Left ventricle myocardium inferior (tissue), 1 donor: ENCODE results near the gene SPNS2. TPM values are rescaled to one million over a fixed set of nuclear protein-coding genes. Genes with fewer than 3 reads are reported as not detected.

Experiments
- DNase-seq: peaks from one replicate; pipeline ENCODE4 v3.0.0-alpha.2; 2020
- H3K27ac ChIP-seq: fragments of 200-600 bp; replicated peaks from 2 replicates; pipeline ENCODE4 v1.8.0; 2021
- H3K27me3 ChIP-seq: fragments of 200-600 bp; 2 replicates; pipeline ENCODE4 v1.8.0; 2021; ENCODE audit warnings: low read depth
- H3K36me3 ChIP-seq: fragments of 200-600 bp; 2 replicates; pipeline ENCODE4 v1.8.0; 2021
- H3K4me1 ChIP-seq: fragments of 200-600 bp; 2 replicates; pipeline ENCODE4 v1.8.0; 2021
- H3K4me3 ChIP-seq: fragments of 200-600 bp; 2 replicates; pipeline ENCODE4 v1.8.0; 2021; ENCODE audit warnings: mild to moderate bottlenecking, moderate library complexity
- H3K9me3 ChIP-seq: fragments of 200-600 bp; replicated peaks from 2 replicates; pipeline ENCODE4 v1.8.0; 2021
- intact Hi-C: fragments of 100-400 bp; cut with micrococcal nuclease; formaldehyde crosslinking; loops from one replicate; pipeline ENCODE4 v1.11.0; 2022
- total RNA-seq: library from RNA; stranded (reverse); fragmentation: NEBNext Ultra II Directional; extraction: Animal tissue kit (Norgen Biotek cat#: 25700); gene quantifications from one replicate; pipeline ENCODE4 v1.2.1, GENCODE V29; 2021
- TF ChIP-seq, protein P1 (sequence below): fragments of 200-600 bp; IDR thresholded peaks from 2 replicates; pipeline ENCODE4 v1.8.0; 2021; ENCODE audit warnings: antibody characterized with exemption, mild to moderate bottlenecking, borderline replicate concordance
- donor health status: DM: no; HTN: yes; CAD: no; lungs with severe emphysema.

The SPNS2 gene
- total RNA-seq, 1 donor from 2014 or later, result 11.2 TPM

- H3K27ac ChIP-seq, result peak overlapping the region; percentile 87
- no peaks in the 10 kb centered on the region for H3K9me3 ChIP-seq
- no peaks in the 10 kb centered on the region for H3K36me3 ChIP-seq
- intact Hi-C loops, result no loop called here
- TF ChIP-seq, protein P1, sequence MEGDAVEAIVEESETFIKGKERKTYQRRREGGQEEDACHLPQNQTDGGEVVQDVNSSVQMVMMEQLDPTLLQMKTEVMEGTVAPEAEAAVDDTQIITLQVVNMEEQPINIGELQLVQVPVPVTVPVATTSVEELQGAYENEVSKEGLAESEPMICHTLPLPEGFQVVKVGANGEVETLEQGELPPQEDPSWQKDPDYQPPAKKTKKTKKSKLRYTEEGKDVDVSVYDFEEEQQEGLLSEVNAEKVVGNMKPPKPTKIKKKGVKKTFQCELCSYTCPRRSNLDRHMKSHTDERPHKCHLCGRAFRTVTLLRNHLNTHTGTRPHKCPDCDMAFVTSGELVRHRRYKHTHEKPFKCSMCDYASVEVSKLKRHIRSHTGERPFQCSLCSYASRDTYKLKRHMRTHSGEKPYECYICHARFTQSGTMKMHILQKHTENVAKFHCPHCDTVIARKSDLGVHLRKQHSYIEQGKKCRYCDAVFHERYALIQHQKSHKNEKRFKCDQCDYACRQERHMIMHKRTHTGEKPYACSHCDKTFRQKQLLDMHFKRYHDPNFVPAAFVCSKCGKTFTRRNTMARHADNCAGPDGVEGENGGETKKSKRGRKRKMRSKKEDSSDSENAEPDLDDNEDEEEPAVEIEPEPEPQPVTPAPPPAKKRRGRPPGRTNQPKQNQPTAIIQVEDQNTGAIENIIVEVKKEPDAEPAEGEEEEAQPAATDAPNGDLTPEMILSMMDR, result no peak
- peaks cover 100% of the 10 kb centered on the region for H3K4me1 ChIP-seq
- H3K27me3 ChIP-seq, result no peaks in the 10 kb centered on the region
- no peak for DNase-seq
- H3K4me3 ChIP-seq, result no peak overlapping the region
Measured at GRCh38 chr17:4507361-4508111, 8.9 kb downstream of the SPNS2 start.

DNA sequence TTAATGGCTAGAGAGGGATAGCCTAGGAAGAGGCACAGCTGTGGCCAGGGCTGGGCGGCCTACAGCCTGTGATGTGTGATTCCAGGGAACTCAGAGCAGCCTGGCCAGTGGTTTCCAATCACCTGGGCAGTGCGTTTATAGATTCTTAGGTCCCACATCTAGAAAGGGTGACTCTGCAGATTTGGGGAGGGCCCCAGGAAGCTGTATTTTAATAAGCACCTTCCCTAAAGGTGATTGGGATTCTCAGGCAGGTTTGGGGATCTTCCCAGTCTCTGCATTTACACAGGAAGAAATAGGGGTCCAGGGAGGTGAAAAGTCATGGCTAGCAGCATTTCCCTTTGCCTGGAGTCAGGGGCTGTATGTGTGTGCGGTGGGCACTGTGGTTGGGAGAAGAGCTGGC lies 9.5 kb downstream of the SPNS2 start:
- TF ChIP-seq, protein P1, result no peak
- no peak for DNase-seq
- Histone ChIP-seq H3K9me3 (no peaks in the 10 kb centered on the region), H3K27ac (peak overlapping the region; percentile 87), H3K4me3 (no peak overlapping the region), H3K4me1 (peaks cover 100% of the 10 kb centered on the region), H3K27me3 (no peaks in the 10 kb centered on the region), H3K36me3 (no peaks in the 10 kb centered on the region)
- intact Hi-C loops, result no loop called here

GRCh38 chr17:4509401-4509800 lies 10.7 kb downstream of the SPNS2 start:
- no peaks in the 10 kb centered on the region for H3K9me3 ChIP-seq
- intact Hi-C loops, result no loop called here
- H3K4me1 ChIP-seq, result peaks cover 99% of the 10 kb centered on the region
- no peak overlapping the region for H3K4me3 ChIP-seq
- no peak for DNase-seq
- H3K27ac ChIP-seq, result peak overlapping the region; percentile 87
- H3K27me3 ChIP-seq, result no peaks in the 10 kb centered on the region
- H3K36me3 ChIP-seq, result no peaks in the 10 kb centered on the region
- TF ChIP-seq, protein P1, result peak; percentile 18

DNA sequence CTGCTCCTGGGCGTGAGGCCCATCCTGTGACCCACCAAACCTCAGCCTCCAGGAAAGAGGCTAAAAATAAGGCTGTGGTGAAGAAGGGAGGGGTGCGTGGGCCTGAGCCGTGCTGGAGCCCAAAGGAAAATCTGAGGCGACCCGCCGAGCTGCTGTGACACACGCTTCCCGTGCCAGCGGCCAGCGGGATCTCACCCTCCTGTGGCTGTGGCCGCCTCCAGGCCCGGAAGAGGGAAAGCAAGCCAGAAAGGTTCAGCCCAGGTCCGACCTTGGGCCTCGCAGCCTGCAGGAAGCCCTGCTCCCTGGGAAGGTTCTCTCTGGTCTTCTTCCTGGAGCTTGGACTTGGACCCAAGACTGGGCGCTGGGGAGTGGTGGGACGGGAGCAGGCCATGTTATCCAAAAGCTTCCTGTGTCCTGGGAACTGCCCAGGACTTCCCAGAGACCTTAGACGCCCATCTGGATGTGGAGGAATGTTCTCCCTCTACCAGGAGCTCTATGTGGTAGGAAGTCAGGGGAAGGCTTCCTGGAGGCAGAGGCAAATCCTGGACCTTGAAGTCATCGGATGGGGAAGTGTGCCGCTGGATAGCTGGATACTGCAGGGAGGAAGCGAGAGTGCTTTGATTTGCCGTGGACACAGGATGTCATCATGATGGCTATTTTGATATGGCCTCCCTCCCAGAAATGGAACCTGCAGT lies 11.4 kb downstream of the SPNS2 start:
- intact Hi-C loops, result no loop called here
- Histone ChIP-seq H3K4me3 (no peak overlapping the region), H3K27me3 (no peaks in the 10 kb centered on the region), H3K27ac (peak overlapping the region; percentile 87), H3K36me3 (no peaks in the 10 kb centered on the region), H3K4me1 (peaks cover 93% of the 10 kb centered on the region), H3K9me3 (no peaks in the 10 kb centered on the region)
- peak; percentile 48 for DNase-seq
- TF ChIP-seq, protein P1, result no peak

DNA sequence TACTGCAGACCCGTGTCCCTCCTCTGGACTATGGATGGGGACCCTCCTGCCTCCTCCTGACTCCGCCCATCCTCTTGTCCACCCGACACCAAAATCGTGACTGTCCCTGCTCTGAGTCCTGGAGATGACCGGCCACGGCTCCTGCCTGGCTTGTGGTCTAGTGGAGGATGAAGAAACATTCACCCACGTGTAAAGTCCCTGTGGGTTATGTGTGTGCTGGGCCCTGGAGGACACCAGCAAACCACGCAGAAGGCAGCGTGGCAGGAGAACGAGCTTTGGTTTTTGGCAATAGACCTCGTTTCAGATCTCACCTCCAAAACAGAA lies 11.9 kb downstream of the SPNS2 start:
- TF ChIP-seq, protein P1, result no peak
- peak overlapping the region; percentile 87 for H3K27ac ChIP-seq
- no peak for DNase-seq
- no peak overlapping the region for H3K4me3 ChIP-seq
- no peaks in the 10 kb centered on the region for H3K9me3 ChIP-seq
- peaks cover 88% of the 10 kb centered on the region for H3K4me1 ChIP-seq
- no peaks in the 10 kb centered on the region for H3K27me3 ChIP-seq
- H3K36me3 ChIP-seq, result no peaks in the 10 kb centered on the region
- intact Hi-C loops, result no loop called here
